Pancreas (tissue), 10 donors: ENCODE measurements around the gene TPPP3. TPM values are rescaled to one million over a fixed set of nuclear protein-coding genes. Genes with fewer than 3 reads are reported as not detected.

ENCODE experiments used
- ATAC-seq, 4 donors: fragments of 200-7000 bp; cut with Tn5 transposase; one replicate each; pipeline versions ENCODE4 v1.8.0 to v1.9.1; 2020; ENCODE audit warnings: mild to moderate bottlenecking in 4 of 4, moderate library complexity in 4 of 4
- DNase-seq, 6 donors: peaks; one replicate each; pipeline ENCODE4 v3.0.0-alpha.2; 2020
- FAIRE-seq: peaks from 2 replicates; lab custom pipeline; 2012; peaks lifted over from hg19 to GRCh38; lab: Jason Lieb, UNC
- H3K27ac ChIP-seq, 4 donors: fragments of 200-600 bp; sonication (generic); 1 replicate in 3 of 4; 2 replicates in 1 of 4; pipeline versions ENCODE4 v1.5.0 to v1.8.0; 2020
- H3K27me3 ChIP-seq, 4 donors: fragments of 200-600 bp; one replicate each; pipeline ENCODE4 v1.8.0; 2021
- H3K36me3 ChIP-seq, 3 donors: fragments of 200-600 bp; sonication (generic) in 1 of 3; one replicate each; pipeline versions ENCODE4 v1.5.0 to v1.8.0; 2020 to 2021
- H3K4me1 ChIP-seq, 3 donors: fragments of 200-600 bp; one replicate each; pipeline ENCODE4 v1.8.0; 2021
- H3K4me3 ChIP-seq, 4 donors: fragments of 200-600 bp; sonication (generic) in 2 of 4; one replicate each; pipeline versions ENCODE4 v1.5.0 to v1.8.0; 2020 to 2021
- H3K9me3 ChIP-seq, 4 donors: fragments of 200-600 bp; one replicate each; pipeline ENCODE4 v1.8.0; 2021
- CTCF ChIP-seq, 4 donors: fragments of 200-600 bp; sonication (generic) in 3 of 4; IDR thresholded peaks; one replicate each; pipeline versions ENCODE4 v1.5.0 to v1.8.0; 2021; ENCODE audit warnings: antibody characterized with exemption in 4 of 4
- WGBS, 2 donors: extraction: QIAGEN DNeasy Blood & Tissue Kit; methylation state at CpG; one replicate each; pipeline ENCODE4 v1.1.7; 2013; 5-methylcytosine and 5-hydroxymethylcytosine counted together
- intact Hi-C, 3 donors: fragments of 100-400 bp; cut with DNase I; formaldehyde crosslinking; loops; one replicate each; pipeline versions ENCODE4 v1.11.1 to v1.14.2; 2022
- polyA plus RNA-seq, 2 donors: library from polyadenylated mRNA; stranded (reverse); fragments of 200-250 nt; gene quantifications; one replicate each; pipeline ENCODE4 v1.2.3, GENCODE V29; 2013
- total RNA-seq, 6 donors: library from RNA; stranded (reverse); fragmentation: NEBNext Ultra II Directional in 4 of 6; extraction: Animal tissue kit (Norgen Biotek cat#: 25700) in 4 of 6; gene quantifications; one replicate each; pipeline versions ENCODE4 v1.2.1 to v1.2.4, GENCODE V29; 2021 to 2023
- donor health status: healthy with polysubstance abuse.
- donor health status: DM: no; HTN: no; CAD: no; lungs with moderate emphysema.
- donor health status: DM: no; HTN: no; CAD: no.
- donor health status: control.
- donor health status: control.
- donor health status: Bipolar disorder and iron deficiency.
- donor health status: DM: yes; HTN: yes; CAD: no.
- donor health status: DM: no; HTN: no; CAD: no.
- donor health status: DM: no; HTN: no; CAD: no.
- donor health status: DM: yes; HTN: yes; CAD: no.

Gene TPPP3
- total and polyA plus RNA-seq, 8 donors, result 4.5 to 76.2 (median 10.6) TPM

DNA sequence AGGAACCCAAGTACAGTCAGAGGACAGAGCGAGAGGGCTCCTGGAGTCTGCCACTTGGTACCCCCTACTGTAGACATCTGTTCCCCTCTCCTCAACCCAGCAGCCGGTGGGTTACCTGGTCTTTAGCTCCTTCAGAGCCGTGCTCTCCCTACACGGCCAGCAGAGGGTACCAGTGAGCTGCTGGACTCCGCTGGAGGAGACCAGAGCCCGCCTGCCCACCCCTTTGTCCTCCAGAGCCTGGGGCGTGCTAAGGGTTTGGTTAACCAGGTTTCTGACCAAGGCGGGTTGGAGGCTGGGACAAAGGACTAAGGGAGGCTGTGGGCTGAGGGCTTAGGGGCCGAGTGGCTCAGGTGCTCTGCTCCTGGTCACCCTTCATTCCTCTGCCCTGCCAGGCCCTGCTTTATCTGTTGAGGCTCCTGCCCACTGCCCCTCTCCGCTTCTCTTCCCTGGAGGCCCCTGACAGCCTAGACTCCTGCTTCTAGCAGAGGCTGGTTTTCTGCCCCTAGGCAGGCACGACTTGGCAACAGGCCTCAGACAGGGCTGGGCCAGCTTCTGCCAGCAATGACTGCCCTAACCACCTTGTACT is 34.9 kb upstream of the TPPP3 start:
- no peaks in the 10 kb centered on the region for H3K27me3 ChIP-seq
- peaks cover 20 to 34% (median 26%) of the 10 kb centered on the region in 3 donors for H3K4me1 ChIP-seq
- intact Hi-C loops, result loop anchor here in 2 of 3 donors (2.0 to 5.0 kb wide), 2 partner anchors 37 to 39 kb away; no protein-coding TSS in a partner anchor

GRCh38 chr16:67426950-67427349 is 33.7 kb upstream of the TPPP3 start:
- no peaks in the 10 kb centered on the region for H3K27me3 ChIP-seq
- no peak for TF ChIP-seq CTCF (IDR thresholded peaks at IDR 0.05)
- no peak for ATAC-seq
- intact Hi-C loops, result loop anchor here in 1 of 3 donors (5.0 kb wide), 1 partner anchor 40 kb away; no protein-coding TSS in a partner anchor
- H3K27ac ChIP-seq, result no peak overlapping the region
- WGBS, 2 donors, result 71 to 82% methylated on average over 7 of the region's 7 CpGs
- DNase-seq, result peak in 1 of 6 donors; percentile 19
- FAIRE-seq, result no peak
- H3K4me1 ChIP-seq, result peaks cover 20 to 29% (median 25%) of the 10 kb centered on the region in 3 donors
- no peaks in the 10 kb centered on the region for H3K36me3 ChIP-seq
- no peak overlapping the region for H3K4me3 ChIP-seq
- H3K9me3 ChIP-seq, result no peaks in the 10 kb centered on the region

More for the DNA sequence above, 34.9 kb upstream of the TPPP3 start:
- no peak overlapping the region for H3K4me3 ChIP-seq
- peak; percentile 65 to 91 (median 84) for DNase-seq
- peak; percentile 80 to 92 (median 84) for TF ChIP-seq CTCF (IDR thresholded peaks at IDR 0.05)
- 12 to 17% methylated on average over 10 to 11 of the region's 11 CpGs for WGBS, 2 donors
- no peak overlapping the region for H3K27ac ChIP-seq
- no peaks in the 10 kb centered on the region for H3K9me3 ChIP-seq
- FAIRE-seq, result no peak
- peak; percentile 44 to 79 (median 70) for ATAC-seq
- no peaks in the 10 kb centered on the region for H3K36me3 ChIP-seq

- intact Hi-C loops, result loop anchor here in 1 of 3 donors (5.0 kb wide), 1 partner anchor 41 kb away; no protein-coding TSS in a partner anchor
- no peaks in the 10 kb centered on the region for H3K36me3 ChIP-seq
- H3K9me3 ChIP-seq, result no peaks in the 10 kb centered on the region
- TF ChIP-seq CTCF (IDR thresholded peaks at IDR 0.05), result no peak
- ATAC-seq (no peak), FAIRE-seq (no peak), DNase-seq (no peak)
- H3K27ac ChIP-seq, result no peak overlapping the region
- WGBS, 2 donors, result 86 to 89% methylated on average over 7 of the region's 7 CpGs
- H3K27me3 ChIP-seq, result no peaks in the 10 kb centered on the region
- H3K4me1 ChIP-seq, result peaks cover 19 to 23% (median 20%) of the 10 kb centered on the region in 3 donors
- H3K4me3 ChIP-seq, result no peak overlapping the region
Measured at GRCh38 chr16:67426022-67426421, 32.7 kb upstream of the TPPP3 start.

DNA sequence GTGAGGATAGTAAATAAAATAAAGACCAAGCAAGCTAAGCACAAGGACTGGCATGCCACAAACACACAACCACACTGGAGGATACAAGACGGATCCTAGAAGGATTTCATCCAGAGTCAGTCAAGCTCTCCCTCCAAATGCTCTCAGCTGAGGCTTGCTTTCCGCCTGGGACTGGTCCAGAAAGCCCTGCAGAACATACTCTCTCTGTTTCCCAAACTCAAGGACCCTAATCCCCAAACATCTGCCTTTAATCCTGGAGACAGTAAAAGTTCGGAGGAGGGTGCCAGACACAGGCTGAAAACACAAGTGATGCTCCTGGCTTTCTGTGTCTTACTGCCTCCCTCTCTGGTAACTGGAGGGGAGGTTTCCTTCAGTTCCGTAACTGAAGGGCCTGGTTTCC is 32.3 kb upstream of the TPPP3 start:
- intact Hi-C loops, result loop anchor here in 1 of 3 donors (5.0 kb wide), 1 partner anchor 42 kb away; no protein-coding TSS in a partner anchor
- Histone ChIP-seq H3K27ac (no peak overlapping the region), H3K36me3 (no peaks in the 10 kb centered on the region), H3K9me3 (no peaks in the 10 kb centered on the region), H3K4me3 (no peak overlapping the region), H3K4me1 (peaks cover 19 to 23% (median 20%) of the 10 kb centered on the region in 3 donors), H3K27me3 (no peaks in the 10 kb centered on the region)
- ATAC-seq, result no peak
- 80 to 87% methylated on average over 4 of the region's 4 CpGs for WGBS, 2 donors
- no peak for TF ChIP-seq CTCF (IDR thresholded peaks at IDR 0.05)
- DNase-seq, result no peak
- FAIRE-seq, result no peak

DNA sequence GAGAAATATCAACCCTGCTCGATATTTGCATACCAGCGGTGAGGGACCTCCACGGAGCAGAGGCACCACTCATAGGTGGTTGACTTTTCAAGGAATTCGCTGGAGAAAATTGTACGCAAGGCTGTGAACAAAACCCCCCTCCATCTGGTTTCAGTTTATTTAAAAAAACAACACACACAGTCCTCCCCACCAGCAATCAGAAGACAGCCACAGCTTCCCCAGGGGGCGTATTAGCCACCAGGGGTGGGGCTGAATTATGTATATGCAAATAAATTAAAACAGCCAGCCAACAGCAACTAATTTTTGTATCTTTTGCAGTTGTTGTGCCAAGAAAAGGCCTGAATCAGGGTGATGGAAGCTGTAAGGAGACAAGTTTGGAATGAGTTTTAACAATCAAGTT is 31.8 kb upstream of the TPPP3 start:
- no peak for TF ChIP-seq CTCF (IDR thresholded peaks at IDR 0.05)
- intact Hi-C loops, result loop anchor here in 1 of 3 donors (5.0 kb wide), 1 partner anchor 42 kb away; no protein-coding TSS in a partner anchor
- H3K27ac ChIP-seq, result peak overlapping the region in 1 of 4 donors; percentile 19
- no peaks in the 10 kb centered on the region for H3K36me3 ChIP-seq
- no peak for FAIRE-seq
- peaks cover 18 to 20% (median 19%) of the 10 kb centered on the region in 3 donors for H3K4me1 ChIP-seq
- no peak overlapping the region for H3K4me3 ChIP-seq
- ATAC-seq, result no peak
- no peaks in the 10 kb centered on the region for H3K27me3 ChIP-seq
- no peak for DNase-seq
- WGBS, 2 donors, result 73 to 76% methylated on average over 6 of the region's 6 CpGs
- H3K9me3 ChIP-seq, result no peaks in the 10 kb centered on the region
